Effector memory CD4-positive, alpha-beta T cell (primary cell): ENCODE measurements around the gene CEP83.

Experiments used
- DNase-seq, 3 donors: peaks; one replicate each; pipeline ENCODE4 v3.0.0-alpha.2; 2020
- H3K27ac ChIP-seq: 2 replicates; pipeline ENCODE4 v1.7.0; 2013; ENCODE audit warnings: mild to moderate bottlenecking, low read length, moderate library complexity; ENCODE audit not compliant: insufficient read depth, poor library complexity, severe bottlenecking
- H3K27me3 ChIP-seq: replicated peaks from 2 replicates; pipeline ENCODE4 v1.7.0; 2013; ENCODE audit warnings: mild to moderate bottlenecking, low read length; ENCODE audit not compliant: insufficient read depth, control insufficient read depth, poor library complexity, severe bottlenecking
- H3K36me3 ChIP-seq: 2 replicates; pipeline ENCODE4 v1.7.0; 2013; ENCODE audit warnings: mild to moderate bottlenecking, low read length, moderate library complexity; ENCODE audit not compliant: control insufficient read depth, insufficient read depth
- H3K4me1 ChIP-seq: 2 replicates; pipeline ENCODE4 v1.7.0; 2013; ENCODE audit warnings: low read length, mild to moderate bottlenecking; ENCODE audit not compliant: control insufficient read depth, insufficient read depth, poor library complexity, severe bottlenecking
- H3K4me3 ChIP-seq: 2 replicates; pipeline ENCODE4 v1.7.0; 2013; ENCODE audit warnings: low read length, low read depth, mild to moderate bottlenecking; ENCODE audit not compliant: insufficient read depth, poor library complexity, severe bottlenecking
- H3K9me3 ChIP-seq: 2 replicates; pipeline ENCODE4 v1.7.0; 2013; ENCODE audit warnings: mild to moderate bottlenecking, low read length, moderate library complexity; ENCODE audit not compliant: control insufficient read depth

CEP83 gene

GRCh38 chr12:94266796-94267536 is 192.7 kb downstream of the CEP83 start:
- no peaks in the 10 kb centered on the region for H3K36me3 ChIP-seq
- no peak overlapping the region for H3K4me3 ChIP-seq
- no peak overlapping the region for H3K27ac ChIP-seq
- peaks cover 19% of the 10 kb centered on the region for H3K4me1 ChIP-seq
- H3K9me3 ChIP-seq, result no peaks in the 10 kb centered on the region
- no peaks in the 10 kb centered on the region for H3K27me3 ChIP-seq
- DNase-seq, result no peak

GRCh38 chr12:94265966-94266745 is 193.5 kb downstream of the CEP83 start:
- Histone ChIP-seq H3K27ac (no peak overlapping the region), H3K27me3 (no peaks in the 10 kb centered on the region), H3K9me3 (no peaks in the 10 kb centered on the region), H3K36me3 (peaks cover 3% of the 10 kb centered on the region), H3K4me1 (peaks cover 22% of the 10 kb centered on the region), H3K4me3 (no peak overlapping the region)
- DNase-seq, result no peak

- H3K4me1 ChIP-seq, result peaks cover 22% of the 10 kb centered on the region
- H3K9me3 ChIP-seq, result no peaks in the 10 kb centered on the region
- no peak overlapping the region for H3K27ac ChIP-seq
- H3K36me3 ChIP-seq, result peaks cover 4% of the 10 kb centered on the region
- H3K4me3 ChIP-seq, result no peak overlapping the region
- no peak for DNase-seq
- no peaks in the 10 kb centered on the region for H3K27me3 ChIP-seq
Measured at GRCh38 chr12:94265539-94265938, 194.1 kb downstream of the CEP83 start.

GRCh38 chr12:94264736-94265485 is 194.8 kb downstream of the CEP83 start:
- H3K27ac ChIP-seq, result no peak overlapping the region
- H3K9me3 ChIP-seq, result no peaks in the 10 kb centered on the region
- H3K27me3 ChIP-seq, result no peaks in the 10 kb centered on the region
- peaks cover 4% of the 10 kb centered on the region for H3K36me3 ChIP-seq
- H3K4me1 ChIP-seq, result peaks cover 22% of the 10 kb centered on the region
- no peak for DNase-seq
- no peak overlapping the region for H3K4me3 ChIP-seq

GRCh38 chr12:94263905-94264561 is 195.6 kb downstream of the CEP83 start:
- no peak for DNase-seq
- H3K9me3 ChIP-seq, result no peaks in the 10 kb centered on the region
- H3K27me3 ChIP-seq, result no peaks in the 10 kb centered on the region
- no peak overlapping the region for H3K4me3 ChIP-seq
- peaks cover 4% of the 10 kb centered on the region for H3K36me3 ChIP-seq
- peak overlapping the region; percentile 87 for H3K27ac ChIP-seq
- H3K4me1 ChIP-seq, result peaks cover 22% of the 10 kb centered on the region

- H3K4me1 ChIP-seq, result peaks cover 22% of the 10 kb centered on the region
- peaks cover 4% of the 10 kb centered on the region for H3K36me3 ChIP-seq
- H3K27me3 ChIP-seq, result no peaks in the 10 kb centered on the region
- H3K4me3 ChIP-seq, result peak overlapping the region; percentile 82
- peak; percentile 29 to 44 (median 33) for DNase-seq
- H3K9me3 ChIP-seq, result no peaks in the 10 kb centered on the region
- H3K27ac ChIP-seq, result peak overlapping the region; percentile 87
Measured at GRCh38 chr12:94263011-94263811, 196.5 kb downstream of the CEP83 start.

- peak overlapping the region; percentile 82 for H3K4me3 ChIP-seq
- no peaks in the 10 kb centered on the region for H3K27me3 ChIP-seq
- H3K27ac ChIP-seq, result peak overlapping the region; percentile 87
- peaks cover 22% of the 10 kb centered on the region for H3K4me1 ChIP-seq
- H3K36me3 ChIP-seq, result peaks cover 4% of the 10 kb centered on the region
- DNase-seq, result peak; percentile 36 to 45 (median 38)
- H3K9me3 ChIP-seq, result no peaks in the 10 kb centered on the region
Measured at GRCh38 chr12:94262228-94263010, 197.2 kb downstream of the CEP83 start.

- no peak for DNase-seq
- Histone ChIP-seq H3K27me3 (no peaks in the 10 kb centered on the region), H3K9me3 (no peaks in the 10 kb centered on the region), H3K4me1 (peaks cover 22% of the 10 kb centered on the region), H3K4me3 (peak overlapping the region; percentile 82), H3K27ac (peak overlapping the region; percentile 87), H3K36me3 (peaks cover 4% of the 10 kb centered on the region)
Measured at GRCh38 chr12:94261786-94262185, 197.9 kb downstream of the CEP83 start.
